T-cell (primary cell): Measurements from ENCODE around the gene ADAMTS12. TPM values are rescaled to one million over a fixed set of nuclear protein-coding genes. Genes with fewer than 3 reads are reported as not detected.
"Not testable (repeated sequence)": the region's sequence is repeated elsewhere in the genome, so short reads cannot be mapped to it uniquely, and the experiment has no call there.

ENCODE experiments used
- ATAC-seq, 4 experiments: fragments of 200-7000 bp in 3 of 4; fragments of 150-1000 bp in 1 of 4; cut with Tn5 transposase; replicated peaks in 1 of 4; 1 replicate in 3 of 4; 2 replicates in 1 of 4; pipeline ENCODE4 v1.10.0; 2021; ENCODE audit warnings: moderate library complexity in 3 of 4, mild to moderate bottlenecking in 2 of 4, moderate number of reproducible peaks in 1 of 4
- CTCF ChIA-PET, 2 donors: fragments of 300-600 bp; sonication (Branson Sonifier 250); formaldehyde crosslinking; loops; one replicate each; lab custom pipeline; 2022; ENCODE audit warnings: antibody characterized with exemption in 2 of 2; lab: Charles Lee
- POLR2A ChIA-PET, 2 donors: fragments of 300-600 bp; sonication (Branson Sonifier 250); formaldehyde crosslinking; loops; one replicate each; lab custom pipeline; 2022; ENCODE audit warnings: antibody characterized with exemption in 2 of 2; lab: Charles Lee
- DNase-seq, 35 experiments: peaks; one replicate each; pipeline versions ENCODE4 v3.0.0 to v3.0.0-alpha.2; 2013 to 2023
- H3K27ac ChIP-seq: one replicate; pipeline ENCODE4 v1.5.1; 2013; ENCODE audit warnings: low read length
- H3K27me3 ChIP-seq, 2 experiments: replicated peaks in 1 of 2; 1 replicate in 1 of 2; 2 replicates in 1 of 2; pipeline versions ENCODE4 v1.6.1 to v1.7.0; 2013; ENCODE audit warnings: low read length in 1 of 2, mixed read lengths in 1 of 2; ENCODE audit not compliant: control insufficient read depth in 2 of 2, insufficient read depth in 2 of 2; ENCODE audit errors: extremely low read depth in 1 of 2
- H3K36me3 ChIP-seq, 2 donors: 1 replicate in 1 of 2; 2 replicates in 1 of 2; pipeline versions ENCODE4 v1.6.1 to v1.7.0; 2013; ENCODE audit warnings: low read length in 1 of 2; ENCODE audit not compliant: control insufficient read depth in 2 of 2, insufficient read depth in 1 of 2; ENCODE audit errors: extremely low read depth in 1 of 2
- H3K4me1 ChIP-seq, 2 experiments: 1 replicate in 1 of 2; 2 replicates in 1 of 2; pipeline versions ENCODE4 v1.6.1 to v1.7.0; 2013; ENCODE audit warnings: low read length in 2 of 2, mixed read lengths in 1 of 2; ENCODE audit not compliant: insufficient read depth in 2 of 2, control insufficient read depth in 1 of 2; ENCODE audit errors: extremely low read depth in 1 of 2
- H3K4me3 ChIP-seq, 2 donors: 1 replicate in 1 of 2; 2 replicates in 1 of 2; pipeline versions ENCODE4 v1.5.1 to v1.7.0; 2013; ENCODE audit warnings: mild to moderate bottlenecking in 2 of 2, low read length in 1 of 2, moderate library complexity in 1 of 2; ENCODE audit not compliant: control insufficient read depth in 1 of 2; ENCODE audit errors: extremely low read depth in 1 of 2
- H3K9me3 ChIP-seq: 2 replicates; pipeline ENCODE4 v1.7.0; 2013
- H3K27ac Mint-ChIP-seq, 2 donors: one replicate each; pipeline ENCODE4 v1.8.0; 2020 to 2021; ENCODE audit warnings: mild to moderate bottlenecking in 2 of 2, mixed read lengths in 2 of 2
- H3K27me3 Mint-ChIP-seq, 2 donors: one replicate each; pipeline ENCODE4 v1.8.0; 2021 to 2022; ENCODE audit warnings: mixed read lengths in 2 of 2
- H3K36me3 Mint-ChIP-seq: one replicate; pipeline ENCODE4 v1.8.0; 2021; ENCODE audit warnings: mixed read lengths
- H3K4me1 Mint-ChIP-seq, 3 donors: one replicate each; pipeline ENCODE4 v1.8.0; 2020 to 2022; ENCODE audit warnings: mixed read lengths in 3 of 3, mild to moderate bottlenecking in 1 of 3
- H3K4me3 Mint-ChIP-seq, 3 donors: one replicate each; pipeline ENCODE4 v1.8.0; 2020 to 2022; ENCODE audit warnings: mild to moderate bottlenecking in 3 of 3, mixed read lengths in 3 of 3, moderate library complexity in 3 of 3
- H3K9me3 Mint-ChIP-seq, 3 donors: one replicate each; pipeline ENCODE4 v1.8.0; 2020 to 2022; ENCODE audit warnings: mixed read lengths in 3 of 3
- WGBS: methylation state at CpG from one replicate; pipeline ENCODE4 v1.1.5; 2013; ENCODE audit warnings: missing lambda C conversion rate; ENCODE audit not compliant: insufficient coverage; 5-methylcytosine and 5-hydroxymethylcytosine counted together
- total RNA-seq, 35 experiments: library from RNA in 6 of 35; stranded (reverse) in 6 of 35; fragments of 120-200 nt in 1 of 35; gene quantifications; one replicate each; pipeline versions ENCODE4 v1.2.1 to v1.2.4 and lab custom pipeline; 2013 to 2026

Gene ADAMTS12
- total RNA-seq, 5 donors from 2014 or later (not counting 1 experiment from before 2014, with no cell fraction given) = 0.03 TPM; not detected in 4

- H3K4me1 ChIP-seq = no peaks in the 10 kb centered on the region
- no peak overlapping the region for H3K27ac ChIP-seq
- H3K9me3 ChIP-seq = no peaks in the 10 kb centered on the region
- H3K27me3 ChIP-seq = peaks cover 0 to 8% of the 10 kb centered on the region in 2 experiments
- H3K4me1 Mint-ChIP-seq = no peaks in the 10 kb centered on the region
- no CpG with 5 or more reads among the region's 1 CpG for WGBS
- ChIA-PET CTCF (interaction anchor here in 1 of 2 donors (1.0 kb wide), 1 partner anchor 485 kb away, joined by 3 read pairs; no protein-coding TSS in a partner anchor), POLR2A (no interaction called here)
- H3K27me3 Mint-ChIP-seq = peaks cover 19 to 29% of the 10 kb centered on the region in 2 donors
- H3K36me3 ChIP-seq = no peaks in the 10 kb centered on the region
- H3K4me3 ChIP-seq = no peak overlapping the region
- no peaks in the 10 kb centered on the region for H3K36me3 Mint-ChIP-seq
- DNase-seq (no peak), ATAC-seq (no peak)
- no peak overlapping the region for H3K27ac Mint-ChIP-seq
- no peak overlapping the region for H3K4me3 Mint-ChIP-seq
- H3K9me3 Mint-ChIP-seq = peaks cover 19 to 37% (median 23%) of the 10 kb centered on the region in 3 donors
These were observed 29.2 kb upstream of the ADAMTS12 start for GRCh38 chr5:33921002-33921401.

GRCh38 chr5:33914844-33915243 lies 23.1 kb upstream of the ADAMTS12 start:
- H3K9me3 Mint-ChIP-seq = peaks cover 26 to 40% (median 30%) of the 10 kb centered on the region in 3 donors
- H3K27ac Mint-ChIP-seq = not testable (repeated sequence)

GRCh38 chr5:33906248-33906647 lies 14.5 kb upstream of the ADAMTS12 start:
- H3K27ac Mint-ChIP-seq, H3K36me3 Mint-ChIP-seq, ATAC-seq, H3K4me3 Mint-ChIP-seq, CTCF ChIA-PET, H3K9me3 ChIP-seq, H3K36me3 ChIP-seq, H3K4me3 ChIP-seq, H3K27ac ChIP-seq, H3K4me1 Mint-ChIP-seq, DNase-seq, POLR2A ChIA-PET, H3K4me1 ChIP-seq, H3K27me3 ChIP-seq: not testable (repeated sequence)
- peaks cover 10 to 11% of the 10 kb centered on the region in 2 donors for H3K27me3 Mint-ChIP-seq
- H3K9me3 Mint-ChIP-seq = peaks cover 17 to 54% (median 39%) of the 10 kb centered on the region in 3 donors
- WGBS = 91% methylated on average over 4 of the region's 7 CpGs

More at GRCh38 chr5:33914844-33915243, 23.1 kb upstream of the ADAMTS12 start:
- H3K4me3 ChIP-seq, H3K36me3 ChIP-seq, H3K4me1 Mint-ChIP-seq, H3K27me3 Mint-ChIP-seq, H3K9me3 ChIP-seq, ATAC-seq, H3K4me3 Mint-ChIP-seq, H3K27ac ChIP-seq, CTCF ChIA-PET, POLR2A ChIA-PET, H3K4me1 ChIP-seq, DNase-seq, H3K27me3 ChIP-seq, H3K36me3 Mint-ChIP-seq: not testable (repeated sequence)
- no CpG with 5 or more reads among the region's 3 CpGs for WGBS

- peaks cover 18 to 54% (median 39%) of the 10 kb centered on the region in 3 donors for H3K9me3 Mint-ChIP-seq
- H3K27me3 ChIP-seq = peaks cover 0 to 7% of the 10 kb centered on the region in 2 experiments
These were observed 13.6 kb upstream of the ADAMTS12 start for GRCh38 chr5:33905381-33905780.

GRCh38 chr5:33903118-33903517 lies 11.3 kb upstream of the ADAMTS12 start:
- Histone ChIP-seq H3K27me3 (peaks cover 0 to 5% of the 10 kb centered on the region in 2 experiments), H3K9me3 (peaks cover 5% of the 10 kb centered on the region), H3K4me3 (no peak overlapping the region), H3K27ac (no peak overlapping the region), H3K4me1 (no peaks in the 10 kb centered on the region), H3K36me3 (no peaks in the 10 kb centered on the region)
- Mint-ChIP-seq H3K9me3 (peaks cover 11 to 44% (median 33%) of the 10 kb centered on the region in 3 donors), H3K4me1 (peaks cover 0 to 6% (median 0%) of the 10 kb centered on the region in 3 donors), H3K4me3 (no peak overlapping the region), H3K27me3 (no peaks in the 10 kb centered on the region), H3K27ac (no peak overlapping the region), H3K36me3 (no peaks in the 10 kb centered on the region)
- DNase-seq = no peak
- POLR2A ChIA-PET = no interaction called here
- no CpG with 5 or more reads among the region's 2 CpGs for WGBS
- CTCF ChIA-PET = no interaction called here
- ATAC-seq = no peak

More at GRCh38 chr5:33905381-33905780, 13.6 kb upstream of the ADAMTS12 start:
- no peak overlapping the region for H3K4me3 Mint-ChIP-seq
- WGBS = no CpG with 5 or more reads among the region's 1 CpG
- ChIA-PET CTCF (no interaction called here), POLR2A (no interaction called here)
- no peak for DNase-seq
- ATAC-seq = no peak
- no peaks in the 10 kb centered on the region for H3K36me3 ChIP-seq
- no peaks in the 10 kb centered on the region for H3K36me3 Mint-ChIP-seq
- H3K27me3 Mint-ChIP-seq = peaks cover 8 to 10% of the 10 kb centered on the region in 2 donors
- no peak overlapping the region for H3K27ac ChIP-seq
- no peaks in the 10 kb centered on the region for H3K4me1 ChIP-seq
- no peak overlapping the region for H3K4me3 ChIP-seq
- H3K9me3 ChIP-seq = peaks cover 5% of the 10 kb centered on the region
- no peaks in the 10 kb centered on the region for H3K4me1 Mint-ChIP-seq
- H3K27ac Mint-ChIP-seq = no peak overlapping the region

GRCh38 chr5:33901156-33901555 lies 9.4 kb upstream of the ADAMTS12 start:
- Mint-ChIP-seq H3K9me3 (peaks cover 12 to 26% (median 16%) of the 10 kb centered on the region in 3 donors), H3K4me3 (no peak overlapping the region), H3K4me1 (peaks cover 0 to 6% (median 0%) of the 10 kb centered on the region in 3 donors), H3K27ac (no peak overlapping the region), H3K27me3 (peaks cover 8 to 11% of the 10 kb centered on the region in 2 donors), H3K36me3 (no peaks in the 10 kb centered on the region)
- Histone ChIP-seq H3K27me3 (peaks cover 0 to 5% of the 10 kb centered on the region in 2 experiments), H3K4me3 (no peak overlapping the region), H3K36me3 (no peaks in the 10 kb centered on the region), H3K4me1 (no peaks in the 10 kb centered on the region), H3K27ac (no peak overlapping the region), H3K9me3 (no peaks in the 10 kb centered on the region)
- CTCF ChIA-PET = no interaction called here
- ATAC-seq (no peak), DNase-seq (no peak)
- POLR2A ChIA-PET = no interaction called here
- no CpG with 5 or more reads among the region's 1 CpG for WGBS
